ENCODE measurements around the gene YIF1B. TPM values are rescaled to one million over a fixed set of nuclear protein-coding genes. Genes with fewer than 3 reads are reported as not detected.

The YIF1B gene
- total RNA-seq, 2 experiments from 2014 or later: 75.6 to 79.0 TPM

GRCh38 chr19:38333245-38333644 lies 17.5 kb upstream of the YIF1B start:
- peaks cover 4% of the 10 kb centered on the region for H3K36me3 Mint-ChIP-seq (ENCODE audit: low read depth)
- no peak overlapping the region for H3K27ac Mint-ChIP-seq
- TF ChIP-seq CTCF (IDR thresholded peaks at IDR 0.05): no peak
- CTCF ChIA-PET: interaction anchor here (0.7 to 1.1 kb wide), 2 partner anchors 45 to 89 kb away, joined by 3 read pairs; no protein-coding TSS in a partner anchor
- no peaks in the 10 kb centered on the region for H3K9me3 Mint-ChIP-seq
- H3K4me1 Mint-ChIP-seq (ENCODE audit: low read depth): peaks cover 7% of the 10 kb centered on the region
- DNase-seq (no peak), ATAC-seq (no peak)
- H3K4me3 Mint-ChIP-seq: no peak overlapping the region
- H3K27me3 Mint-ChIP-seq: no peaks in the 10 kb centered on the region
- intact Hi-C loops (cut with micrococcal nuclease): loop anchor here (10.0 kb wide), 1 partner anchor 428 kb away; the partner anchor contains the start of genes SIPA1L3 and WDR87
- POLR2A ChIA-PET: interaction anchor here (0.6 kb wide), 1 partner anchor 81 kb away, joined by 3 read pairs; no protein-coding TSS in a partner anchor

GRCh38 chr19:38331728-38332127 lies 16.0 kb upstream of the YIF1B start:
- CTCF ChIA-PET: interaction anchor here (1.1 kb wide), 1 partner anchor 97 kb away, joined by 4 read pairs; no protein-coding TSS in a partner anchor
- no peaks in the 10 kb centered on the region for H3K27me3 Mint-ChIP-seq
- intact Hi-C loops (cut with micrococcal nuclease): loop anchor here (10.0 kb wide), 1 partner anchor 427 kb away; the partner anchor contains the start of genes SIPA1L3 and WDR87
- H3K4me1 Mint-ChIP-seq (ENCODE audit: low read depth): peaks cover under 1% of the 10 kb centered on the region
- H3K4me3 Mint-ChIP-seq: no peak overlapping the region
- POLR2A ChIA-PET: interaction anchor here (0.6 kb wide), 1 partner anchor 97 kb away, joined by 3 read pairs; no protein-coding TSS in a partner anchor
- H3K36me3 Mint-ChIP-seq (ENCODE audit: low read depth): peaks cover 12% of the 10 kb centered on the region
- ATAC-seq (no peak), DNase-seq (no peak)
- no peaks in the 10 kb centered on the region for H3K9me3 Mint-ChIP-seq
- TF ChIP-seq CTCF (IDR thresholded peaks at IDR 0.05): no peak
- no peak overlapping the region for H3K27ac Mint-ChIP-seq

- CTCF ChIA-PET: no interaction called here
- no peak overlapping the region for H3K27ac Mint-ChIP-seq
- intact Hi-C loops (cut with micrococcal nuclease): loop anchor here (10.0 kb wide), 1 partner anchor 425 kb away; the partner anchor contains the start of genes SIPA1L3 and WDR87
- H3K4me3 Mint-ChIP-seq: no peak overlapping the region
- no peak for ATAC-seq
- POLR2A ChIA-PET: no interaction called here
- H3K9me3 Mint-ChIP-seq: no peaks in the 10 kb centered on the region
- no peaks in the 10 kb centered on the region for H3K27me3 Mint-ChIP-seq
- TF ChIP-seq CTCF (IDR thresholded peaks at IDR 0.05): no peak
- no peak for DNase-seq
- peaks cover 17% of the 10 kb centered on the region for H3K36me3 Mint-ChIP-seq (ENCODE audit: low read depth)
- no peaks in the 10 kb centered on the region for H3K4me1 Mint-ChIP-seq (ENCODE audit: low read depth)
Observed at GRCh38 chr19:38329651-38330050, 13.9 kb upstream of the YIF1B start.

- H3K27ac Mint-ChIP-seq: no peak overlapping the region
- H3K4me1 Mint-ChIP-seq (ENCODE audit: low read depth): peaks cover 6% of the 10 kb centered on the region
- CTCF ChIA-PET: no interaction called here
- intact Hi-C loops (cut with micrococcal nuclease): no loop called here
- ATAC-seq (no peak), DNase-seq (no peak)
- no peak overlapping the region for H3K4me3 Mint-ChIP-seq
- H3K36me3 Mint-ChIP-seq (ENCODE audit: low read depth): peaks cover 22% of the 10 kb centered on the region
- no peak for TF ChIP-seq CTCF (IDR thresholded peaks at IDR 0.05)
- POLR2A ChIA-PET: no interaction called here
- no peaks in the 10 kb centered on the region for H3K27me3 Mint-ChIP-seq
- no peaks in the 10 kb centered on the region for H3K9me3 Mint-ChIP-seq
Observed at GRCh38 chr19:38326591-38326990, 10.8 kb upstream of the YIF1B start.

GRCh38 chr19:38324431-38324830 lies 8.7 kb upstream of the YIF1B start:
- peaks cover 18% of the 10 kb centered on the region for H3K4me1 Mint-ChIP-seq (ENCODE audit: low read depth)
- no peak for ATAC-seq
- H3K36me3 Mint-ChIP-seq (ENCODE audit: low read depth): peaks cover 20% of the 10 kb centered on the region

More at GRCh38 chr19:38324431-38324830, 8.7 kb upstream of the YIF1B start:
- Mint-ChIP-seq H3K4me3 (no peak overlapping the region), H3K27ac (no peak overlapping the region), H3K27me3 (no peaks in the 10 kb centered on the region), H3K9me3 (no peaks in the 10 kb centered on the region)
- CTCF ChIA-PET: no interaction called here
- no peak for TF ChIP-seq CTCF (IDR thresholded peaks at IDR 0.05)
- POLR2A ChIA-PET: no interaction called here
- DNase-seq: no peak
- intact Hi-C loops (cut with micrococcal nuclease): no loop called here

All from activated CD8-positive, alpha-beta T cell treated with anti-CD3 and anti-CD28 coated beads for 36 hours (primary cell).